Neural cell (in vitro differentiated cells): ENCODE results near the gene FGF4. TPM values are rescaled to one million over a fixed set of nuclear protein-coding genes. Genes with fewer than 3 reads are reported as not detected.

Experiments
- H2AFZ ChIP-seq: fragments of 200-600, 300-800 bp; sonication (generic), shearing (Covaris generic); 2 replicates; pipeline ENCODE4 v1.6.0; 2014; ENCODE audit warnings: low read depth, mild to moderate bottlenecking, antibody characterized with exemption, low read length, moderate library complexity
- H3F3A ChIP-seq: fragments of 200-600 bp; shearing (Covaris generic); 2 replicates; pipeline ENCODE4 v1.6.1; 2016; ENCODE audit warnings: mild to moderate bottlenecking, moderate library complexity, mixed read lengths, antibody characterized with exemption, low read length; ENCODE audit not compliant: insufficient read depth, poor library complexity, severe bottlenecking
- H3K27ac ChIP-seq: fragments of 200-600, 300-800 bp; sonication (generic), shearing (Covaris generic); 2 replicates; pipeline ENCODE4 v1.5.1; 2014; ENCODE audit warnings: mild to moderate bottlenecking, low read length, moderate library complexity
- H3K27me3 ChIP-seq: fragments of 300-800, 200-600 bp; sonication (generic), shearing (Covaris generic); 2 replicates; pipeline ENCODE4 v1.6.0; 2014; ENCODE audit warnings: mild to moderate bottlenecking, low read depth, low read length, moderate library complexity; ENCODE audit not compliant: insufficient read depth
- H3K36me3 ChIP-seq: fragments of 300-800, 200-600 bp; sonication (generic), shearing (Covaris generic); 2 replicates; pipeline ENCODE4 v1.5.1; 2014; ENCODE audit warnings: mild to moderate bottlenecking, antibody characterized with exemption, low read length, moderate library complexity; ENCODE audit not compliant: insufficient read depth
- H3K4me2 ChIP-seq: fragments of 300-800, 200-600 bp; sonication (generic), shearing (Covaris generic); 2 replicates; pipeline ENCODE4 v1.6.0; 2014; ENCODE audit warnings: mild to moderate bottlenecking, low read length
- H3K4me3 ChIP-seq: fragments of 300-800, 200-600 bp; sonication (generic), shearing (Covaris generic); 2 replicates; pipeline ENCODE4 v1.5.1; 2014; ENCODE audit warnings: mild to moderate bottlenecking, low read length, moderate library complexity
- H3K79me2 ChIP-seq: fragments of 200-600 bp; shearing (Covaris generic); replicated peaks from 2 replicates; pipeline ENCODE4 v1.6.0; 2014; ENCODE audit warnings: mild to moderate bottlenecking, low read length, moderate library complexity; ENCODE audit not compliant: insufficient read depth
- H3K9ac ChIP-seq: fragments of 300-800, 200-600 bp; sonication (generic), shearing (Covaris generic); 2 replicates; pipeline ENCODE4 v1.6.1; 2016; ENCODE audit warnings: mild to moderate bottlenecking, low read length, mixed read lengths
- H3K9me2 ChIP-seq: fragments of 200-600 bp; shearing (Covaris generic); 2 replicates; pipeline ENCODE4 v1.6.1; 2016; ENCODE audit warnings: mild to moderate bottlenecking, low read length, mixed read lengths; ENCODE audit not compliant: insufficient read depth
- H3K9me3 ChIP-seq: fragments of 200-600, 300-800 bp; sonication (generic), shearing (Covaris generic); 2 replicates; pipeline ENCODE4 v1.6.1; 2016; ENCODE audit warnings: mild to moderate bottlenecking, mixed run types, low read length, moderate library complexity, mixed read lengths
- H4K20me1 ChIP-seq: fragments of 200-600 bp; shearing (Covaris generic); 2 replicates; pipeline ENCODE4 v1.6.1; 2016; ENCODE audit warnings: mild to moderate bottlenecking, mixed run types; ENCODE audit not compliant: insufficient read depth
- EP300 ChIP-seq: fragments of 450-650 bp; conservative IDR thresholded peaks from 2 replicates; pipeline ENCODE4 v1.6.1; 2014; ENCODE audit warnings: antibody characterized with exemption, mild to moderate bottlenecking, moderate library complexity; ENCODE audit not compliant: poor library complexity, severe bottlenecking
- EZH2 ChIP-seq: fragments of 200-600, 300-800 bp; shearing (Covaris generic), sonication (generic); IDR thresholded peaks from 2 replicates; pipeline ENCODE4 v1.6.1; 2014; ENCODE audit warnings: antibody characterized with exemption, low read length, borderline replicate concordance, mild to moderate bottlenecking; ENCODE audit not compliant: insufficient read depth, poor library complexity, severe bottlenecking
- MXI1 ChIP-seq: fragments of 450-650 bp; conservative IDR thresholded peaks from 2 replicates; pipeline ENCODE4 v1.6.1; 2014; ENCODE audit warnings: antibody characterized with exemption, mild to moderate bottlenecking; ENCODE audit not compliant: poor library complexity, severe bottlenecking
- POLR2AphosphoS5 ChIP-seq: IDR thresholded peaks from 2 replicates; pipeline ENCODE4 v1.6.1; 2012
- RAD21 ChIP-seq: fragments of 450-650 bp; conservative IDR thresholded peaks from 2 replicates; pipeline ENCODE4 v1.6.1; 2014; ENCODE audit warnings: antibody characterized with exemption, mild to moderate bottlenecking, moderate library complexity
- SMC3 ChIP-seq: fragments of 450-650 bp; conservative IDR thresholded peaks from 2 replicates; pipeline ENCODE4 v1.6.1; 2014; ENCODE audit warnings: antibody characterized with exemption, mild to moderate bottlenecking, moderate library complexity; ENCODE audit not compliant: poor library complexity
- TAF1 ChIP-seq: IDR thresholded peaks from 2 replicates; pipeline ENCODE4 v1.6.1; 2012; ENCODE audit warnings: low read depth
- polyA plus RNA-seq: library from polyadenylated mRNA; depleted of rRNA; stranded (reverse); fragments of >200 nt; gene quantifications from 2 replicates; pipeline ENCODE4 v1.2.3, GENCODE V29; 2014
- TF ChIP-seq, protein P1 (sequence below): fragments of 450-650 bp; IDR thresholded peaks from 2 replicates; pipeline ENCODE4 v1.5.1; 2014; ENCODE audit warnings: antibody characterized with exemption, mild to moderate bottlenecking, moderate library complexity; ENCODE audit not compliant: poor library complexity, severe bottlenecking
- TF ChIP-seq, protein P2 (sequence below): IDR thresholded peaks from 2 replicates; pipeline ENCODE4 v1.6.1; 2012; ENCODE audit warnings: borderline replicate concordance

The FGF4 gene
- polyA plus RNA-seq, 1 donor from 2014 or later, result not detected

DNA sequence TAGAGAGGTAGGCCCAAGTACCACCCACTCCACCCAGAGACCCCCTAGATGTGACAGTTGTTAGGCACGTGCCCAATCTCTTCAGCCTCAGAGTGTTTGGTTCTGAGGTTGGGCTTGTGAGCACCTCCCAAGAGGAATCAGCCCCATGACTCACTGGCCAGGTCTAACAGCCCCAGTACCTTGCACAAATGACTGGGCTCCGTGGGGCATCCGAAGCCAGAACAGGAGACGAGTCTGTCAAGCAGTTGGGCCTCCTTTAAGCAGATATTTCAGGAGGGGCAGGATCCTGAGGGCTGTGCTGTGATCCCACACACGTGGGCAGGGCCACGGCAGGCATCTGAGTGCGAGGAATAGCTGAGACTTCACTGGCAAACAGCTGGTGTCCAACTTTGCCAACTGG lies 42.2 kb downstream of the FGF4 start:
- Histone ChIP-seq H3K4me3 (no peak overlapping the region), H3K4me2 (no peak overlapping the region), H3K9me2 (no peaks in the 10 kb centered on the region), H3K27me3 (no peaks in the 10 kb centered on the region), H3K36me3 (no peaks in the 10 kb centered on the region), H3F3A (no peaks in the 10 kb centered on the region), H3K79me2 (no peaks in the 10 kb centered on the region), H3K9me3 (no peaks in the 10 kb centered on the region), H3K9ac (no peak overlapping the region), H4K20me1 (no peaks in the 10 kb centered on the region), H2AFZ (no peak overlapping the region), H3K27ac (no peak overlapping the region)
- no peak for TF ChIP-seq EZH2
- TF ChIP-seq RAD21, result no peak
- no peak for TF ChIP-seq MXI1
- no peak for TF ChIP-seq POLR2AphosphoS5
- no peak for TF ChIP-seq TAF1
- no peak for TF ChIP-seq SMC3
- TF ChIP-seq, protein P1, sequence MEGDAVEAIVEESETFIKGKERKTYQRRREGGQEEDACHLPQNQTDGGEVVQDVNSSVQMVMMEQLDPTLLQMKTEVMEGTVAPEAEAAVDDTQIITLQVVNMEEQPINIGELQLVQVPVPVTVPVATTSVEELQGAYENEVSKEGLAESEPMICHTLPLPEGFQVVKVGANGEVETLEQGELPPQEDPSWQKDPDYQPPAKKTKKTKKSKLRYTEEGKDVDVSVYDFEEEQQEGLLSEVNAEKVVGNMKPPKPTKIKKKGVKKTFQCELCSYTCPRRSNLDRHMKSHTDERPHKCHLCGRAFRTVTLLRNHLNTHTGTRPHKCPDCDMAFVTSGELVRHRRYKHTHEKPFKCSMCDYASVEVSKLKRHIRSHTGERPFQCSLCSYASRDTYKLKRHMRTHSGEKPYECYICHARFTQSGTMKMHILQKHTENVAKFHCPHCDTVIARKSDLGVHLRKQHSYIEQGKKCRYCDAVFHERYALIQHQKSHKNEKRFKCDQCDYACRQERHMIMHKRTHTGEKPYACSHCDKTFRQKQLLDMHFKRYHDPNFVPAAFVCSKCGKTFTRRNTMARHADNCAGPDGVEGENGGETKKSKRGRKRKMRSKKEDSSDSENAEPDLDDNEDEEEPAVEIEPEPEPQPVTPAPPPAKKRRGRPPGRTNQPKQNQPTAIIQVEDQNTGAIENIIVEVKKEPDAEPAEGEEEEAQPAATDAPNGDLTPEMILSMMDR, result no peak

DNA sequence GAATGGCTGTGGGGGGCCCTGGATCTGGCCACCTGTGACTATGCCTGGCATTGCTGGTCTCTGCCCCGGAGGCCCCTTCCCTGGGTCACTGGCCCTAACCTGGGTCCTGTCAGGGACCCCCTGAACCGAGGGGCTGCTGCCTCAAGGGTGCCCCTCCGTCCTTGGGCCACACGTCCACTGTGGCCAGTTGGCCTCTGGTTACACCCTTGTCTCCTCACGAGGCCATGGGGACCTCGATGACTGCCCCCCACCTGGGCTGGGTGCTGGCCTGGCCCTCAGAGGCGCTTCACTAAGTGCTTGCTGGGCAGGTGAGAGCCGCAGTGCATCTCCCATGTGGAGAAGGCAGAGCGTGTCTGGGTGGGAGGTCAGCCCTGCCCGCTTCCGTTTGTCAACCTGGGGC lies 44.0 kb downstream of the FGF4 start:
- H3K9ac ChIP-seq, result no peak overlapping the region
- H3K79me2 ChIP-seq, result no peaks in the 10 kb centered on the region
- no peaks in the 10 kb centered on the region for H3K36me3 ChIP-seq
- H3K9me3 ChIP-seq, result no peaks in the 10 kb centered on the region
- no peak overlapping the region for H3K4me3 ChIP-seq
- no peak overlapping the region for H3K4me2 ChIP-seq
- H3F3A ChIP-seq, result no peaks in the 10 kb centered on the region
- H3K9me2 ChIP-seq, result no peaks in the 10 kb centered on the region
- no peak overlapping the region for H2AFZ ChIP-seq
- no peaks in the 10 kb centered on the region for H3K27me3 ChIP-seq
- no peaks in the 10 kb centered on the region for H4K20me1 ChIP-seq
- H3K27ac ChIP-seq, result no peak overlapping the region
- no peak for TF ChIP-seq EP300
- TF ChIP-seq, protein P1, result no peak
- TF ChIP-seq, protein P2, sequence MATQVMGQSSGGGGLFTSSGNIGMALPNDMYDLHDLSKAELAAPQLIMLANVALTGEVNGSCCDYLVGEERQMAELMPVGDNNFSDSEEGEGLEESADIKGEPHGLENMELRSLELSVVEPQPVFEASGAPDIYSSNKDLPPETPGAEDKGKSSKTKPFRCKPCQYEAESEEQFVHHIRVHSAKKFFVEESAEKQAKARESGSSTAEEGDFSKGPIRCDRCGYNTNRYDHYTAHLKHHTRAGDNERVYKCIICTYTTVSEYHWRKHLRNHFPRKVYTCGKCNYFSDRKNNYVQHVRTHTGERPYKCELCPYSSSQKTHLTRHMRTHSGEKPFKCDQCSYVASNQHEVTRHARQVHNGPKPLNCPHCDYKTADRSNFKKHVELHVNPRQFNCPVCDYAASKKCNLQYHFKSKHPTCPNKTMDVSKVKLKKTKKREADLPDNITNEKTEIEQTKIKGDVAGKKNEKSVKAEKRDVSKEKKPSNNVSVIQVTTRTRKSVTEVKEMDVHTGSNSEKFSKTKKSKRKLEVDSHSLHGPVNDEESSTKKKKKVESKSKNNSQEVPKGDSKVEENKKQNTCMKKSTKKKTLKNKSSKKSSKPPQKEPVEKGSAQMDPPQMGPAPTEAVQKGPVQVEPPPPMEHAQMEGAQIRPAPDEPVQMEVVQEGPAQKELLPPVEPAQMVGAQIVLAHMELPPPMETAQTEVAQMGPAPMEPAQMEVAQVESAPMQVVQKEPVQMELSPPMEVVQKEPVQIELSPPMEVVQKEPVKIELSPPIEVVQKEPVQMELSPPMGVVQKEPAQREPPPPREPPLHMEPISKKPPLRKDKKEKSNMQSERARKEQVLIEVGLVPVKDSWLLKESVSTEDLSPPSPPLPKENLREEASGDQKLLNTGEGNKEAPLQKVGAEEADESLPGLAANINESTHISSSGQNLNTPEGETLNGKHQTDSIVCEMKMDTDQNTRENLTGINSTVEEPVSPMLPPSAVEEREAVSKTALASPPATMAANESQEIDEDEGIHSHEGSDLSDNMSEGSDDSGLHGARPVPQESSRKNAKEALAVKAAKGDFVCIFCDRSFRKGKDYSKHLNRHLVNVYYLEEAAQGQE, result no peak
- no peak for TF ChIP-seq MXI1
